ENCODE measurements around the gene ZNF644.

ZNF644 gene

DNA sequence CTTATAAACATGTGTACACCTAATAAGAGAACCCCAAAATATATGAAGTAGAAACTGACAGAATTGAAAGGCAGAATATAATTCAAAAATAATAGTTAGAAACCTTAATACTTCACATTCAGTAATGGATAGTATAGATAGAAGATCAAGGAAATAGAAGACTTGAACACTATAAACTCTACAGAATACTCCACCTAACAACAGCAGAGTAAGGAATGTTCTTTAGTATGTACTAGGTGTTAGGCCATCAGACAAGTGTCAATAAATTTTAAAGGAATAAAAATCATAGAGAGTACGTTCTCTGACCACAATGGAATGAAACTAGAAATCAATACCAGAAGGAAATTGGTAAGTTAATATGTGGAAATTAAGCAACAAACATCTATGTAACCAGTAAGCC is 16.6 kb downstream of the ZNF644 start:
- Histone ChIP-seq H3K4me3 (replicated peaks; ENCODE audit: low read depth, low read length) (no peak overlapping the region), H3K36me3 (ENCODE audit: control insufficient read depth, insufficient read depth, low read length) (no peaks in the 10 kb centered on the region; the same call in 1 of the 2 replicates), H3K27me3 (replicated peaks; ENCODE audit: control insufficient read depth, insufficient read depth, low read length) (no peaks in the 10 kb centered on the region)
- no peak for DNase-seq (ENCODE audit: extremely low read depth, insufficient read length)
- no peak for TF ChIP-seq CTCF (IDR thresholded peaks at IDR 0.05; ENCODE audit: insufficient read depth, low read length, poor library complexity, severe bottlenecking)

GRCh38 chr1:91004145-91004544 is 17.7 kb downstream of the ZNF644 start:
- TF ChIP-seq CTCF (IDR thresholded peaks at IDR 0.05; ENCODE audit: insufficient read depth, low read length, poor library complexity, severe bottlenecking) = no peak
- DNase-seq (ENCODE audit: extremely low read depth, insufficient read length) = no peak
- H3K4me3 ChIP-seq (replicated peaks; ENCODE audit: low read depth, low read length) = no peak overlapping the region
- no peaks in the 10 kb centered on the region for H3K27me3 ChIP-seq (replicated peaks; ENCODE audit: control insufficient read depth, insufficient read depth, low read length)
- H3K36me3 ChIP-seq (ENCODE audit: control insufficient read depth, insufficient read depth, low read length) = no peaks in the 10 kb centered on the region; the same call in 1 of the 2 replicates

DNA sequence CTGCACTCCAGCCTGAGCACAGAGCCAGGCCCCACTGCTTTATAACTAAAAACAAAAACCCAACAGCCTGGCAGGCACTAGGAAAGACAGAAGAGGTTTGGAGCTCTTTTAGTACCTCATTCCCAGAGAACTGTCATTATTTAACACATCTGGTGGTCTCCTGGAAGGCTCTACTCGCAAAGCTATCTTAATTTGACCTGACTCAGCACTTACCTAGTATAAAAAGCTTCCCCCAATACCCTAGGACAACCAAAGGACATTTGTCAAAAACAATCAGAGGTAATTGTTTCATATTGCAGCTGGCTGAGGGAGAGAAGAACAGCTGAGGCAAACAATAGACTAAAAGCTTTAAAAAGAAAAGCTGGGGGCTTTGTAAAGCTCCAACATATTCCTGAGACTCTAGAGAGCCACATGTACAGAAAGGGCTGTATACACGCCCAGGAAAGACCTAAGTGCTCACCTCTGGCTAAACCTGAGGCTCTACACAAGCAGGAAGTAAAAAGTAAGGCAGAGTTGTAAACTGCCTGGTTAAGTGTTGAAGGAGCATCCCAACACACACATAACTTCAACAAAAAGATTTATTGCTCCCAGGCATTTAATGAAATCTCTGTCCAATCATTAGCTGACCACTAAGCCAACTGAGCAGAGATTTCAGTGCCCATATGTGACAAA is 25.0 kb downstream of the ZNF644 start:
- TF ChIP-seq CTCF (IDR thresholded peaks at IDR 0.05; ENCODE audit: insufficient read depth, low read length, poor library complexity, severe bottlenecking) = no peak
- no peak for DNase-seq (ENCODE audit: extremely low read depth, insufficient read length)

GRCh38 chr1:90995311-90995894 is 26.4 kb downstream of the ZNF644 start:
- DNase-seq (ENCODE audit: extremely low read depth, insufficient read length) = no peak
- no peak for TF ChIP-seq CTCF (IDR thresholded peaks at IDR 0.05; ENCODE audit: insufficient read depth, low read length, poor library complexity, severe bottlenecking)
- no peak overlapping the region for H3K4me3 ChIP-seq (replicated peaks; ENCODE audit: low read depth, low read length)

More for the DNA sequence above, 25.0 kb downstream of the ZNF644 start:
- no peaks in the 10 kb centered on the region for H3K27me3 ChIP-seq (replicated peaks; ENCODE audit: control insufficient read depth, insufficient read depth, low read length)
- no peak overlapping the region for H3K4me3 ChIP-seq (replicated peaks; ENCODE audit: low read depth, low read length)
- H3K36me3 ChIP-seq (ENCODE audit: control insufficient read depth, insufficient read depth, low read length) = peaks cover 2% of the 10 kb centered on the region; the same call in 1 of the 2 replicates

GRCh38 chr1:90994461-90994860 is 27.4 kb downstream of the ZNF644 start:
- no peak for TF ChIP-seq CTCF (IDR thresholded peaks at IDR 0.05; ENCODE audit: insufficient read depth, low read length, poor library complexity, severe bottlenecking)
- peaks cover 2% of the 10 kb centered on the region; the same call in 1 of the 2 replicates for H3K36me3 ChIP-seq (ENCODE audit: control insufficient read depth, insufficient read depth, low read length)
- no peak overlapping the region for H3K4me3 ChIP-seq (replicated peaks; ENCODE audit: low read depth, low read length)

More at GRCh38 chr1:90995311-90995894, 26.4 kb downstream of the ZNF644 start:
- H3K36me3 ChIP-seq (ENCODE audit: control insufficient read depth, insufficient read depth, low read length) = peaks cover 2% of the 10 kb centered on the region; the same call in 1 of the 2 replicates
- H3K27me3 ChIP-seq (replicated peaks; ENCODE audit: control insufficient read depth, insufficient read depth, low read length) = no peaks in the 10 kb centered on the region

More at GRCh38 chr1:90994461-90994860, 27.4 kb downstream of the ZNF644 start:
- DNase-seq (ENCODE audit: extremely low read depth, insufficient read length) = no peak
- no peaks in the 10 kb centered on the region for H3K27me3 ChIP-seq (replicated peaks; ENCODE audit: control insufficient read depth, insufficient read depth, low read length)

All from GM06990 (cell line).